Thyroid gland (tissue), 4 donors: ENCODE measurements around the gene CYP2U1. TPM values are rescaled to one million over a fixed set of nuclear protein-coding genes. Genes with fewer than 3 reads are reported as not detected.

Experiments
- DNase-seq, 2 donors: peaks; one replicate each; pipeline ENCODE4 v3.0.0-alpha.2; 2019
- H3K27ac ChIP-seq, 3 donors: fragments of 200-600 bp; sonication (generic); 1 replicate in 2 of 3; 2 replicates in 1 of 3; pipeline ENCODE4 v1.5.1; 2016 to 2019; ENCODE audit warnings: mild to moderate bottlenecking in 1 of 3, moderate library complexity in 1 of 3
- H3K27me3 ChIP-seq: fragments of 200-600 bp; sonication (generic); one replicate; pipeline ENCODE4 v1.5.1; 2019
- H3K36me3 ChIP-seq, 2 donors: fragments of 200-600 bp; sonication (generic); one replicate each; pipeline ENCODE4 v1.5.1; 2016 to 2019
- H3K4me1 ChIP-seq, 2 donors: fragments of 200-600 bp; sonication (generic); one replicate each; pipeline ENCODE4 v1.5.1; 2017 to 2019
- H3K4me3 ChIP-seq, 3 donors: fragments of 200-600 bp; sonication (generic); replicated peaks in 1 of 3; 1 replicate in 2 of 3; 2 replicates in 1 of 3; pipeline ENCODE4 v1.5.1; 2016; ENCODE audit warnings: mild to moderate bottlenecking in 1 of 3
- H3K9me3 ChIP-seq: fragments of 200-600 bp; sonication (generic); one replicate; pipeline ENCODE4 v1.5.1; 2017
- POLR2A ChIP-seq, 2 donors: fragments of 450-650 bp; IDR thresholded peaks; one replicate each; pipeline ENCODE4 v1.6.1; 2017; ENCODE audit warnings: antibody characterized with exemption in 2 of 2, mild to moderate bottlenecking in 2 of 2, moderate library complexity in 1 of 2
- WGBS, 2 donors: methylation state at CpG; one replicate each; pipeline ENCODE4 v1.1.5; 2017; 5-methylcytosine and 5-hydroxymethylcytosine counted together
- intact Hi-C: fragments of 100-400 bp; cut with DNase I; formaldehyde crosslinking; loops from one replicate; pipeline ENCODE4 v1.15.1; 2023
- total RNA-seq, 4 donors: library from RNA; depleted of rRNA; stranded (reverse); fragments of >200 nt; gene quantifications; one replicate each; pipeline ENCODE4 v1.2.3, GENCODE V29; 2016
- TF ChIP-seq, protein P1 (sequence below), 6 experiments: fragments of 200-600 bp in 3 of 6; fragments of 450-650 bp in 3 of 6; sonication (generic) in 3 of 6; IDR thresholded peaks; one replicate each; pipeline ENCODE4 v1.5.1; 2016 to 2019; ENCODE audit warnings: antibody characterized with exemption in 6 of 6, mild to moderate bottlenecking in 2 of 6, inconsistent platforms in 1 of 6, moderate library complexity in 1 of 6

Gene CYP2U1
- total RNA-seq, 4 donors from 2014 or later, result 7.0 to 13.4 (median 8.7) TPM

DNA sequence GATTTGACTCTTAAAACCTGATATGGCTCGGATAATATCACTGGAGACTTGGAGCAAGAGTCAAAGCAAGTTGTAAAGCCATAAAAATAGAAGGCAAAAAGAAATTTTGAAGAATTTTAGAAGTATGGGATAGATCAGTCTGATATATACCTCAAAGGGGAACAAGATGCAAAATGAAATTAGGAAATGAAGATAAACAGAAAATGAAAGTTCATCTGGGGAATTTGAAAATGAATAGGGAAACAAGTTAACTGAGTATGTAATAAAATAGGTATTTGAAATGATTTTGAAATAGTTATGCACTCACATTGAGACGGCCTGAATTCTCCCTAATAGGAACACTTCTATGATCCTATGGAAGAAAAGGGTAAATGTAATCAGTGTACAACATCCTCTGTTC, 5.7 kb downstream of the CYP2U1 start:
- Histone ChIP-seq H3K27ac (no peak overlapping the region), H3K4me3 (no peak overlapping the region), H3K36me3 (no peaks in the 10 kb centered on the region), H3K27me3 (no peaks in the 10 kb centered on the region), H3K9me3 (no peaks in the 10 kb centered on the region), H3K4me1 (peaks cover 3 to 4% of the 10 kb centered on the region in 2 donors)
- WGBS, 2 donors, result 91 to 95% methylated on average over 2 of the region's 2 CpGs
- intact Hi-C loops, result loop anchor here (10.0 kb wide), 1 partner anchor 48 kb away; the partner anchor contains the start of gene HADH
- no peak for DNase-seq
- TF ChIP-seq, protein P1, sequence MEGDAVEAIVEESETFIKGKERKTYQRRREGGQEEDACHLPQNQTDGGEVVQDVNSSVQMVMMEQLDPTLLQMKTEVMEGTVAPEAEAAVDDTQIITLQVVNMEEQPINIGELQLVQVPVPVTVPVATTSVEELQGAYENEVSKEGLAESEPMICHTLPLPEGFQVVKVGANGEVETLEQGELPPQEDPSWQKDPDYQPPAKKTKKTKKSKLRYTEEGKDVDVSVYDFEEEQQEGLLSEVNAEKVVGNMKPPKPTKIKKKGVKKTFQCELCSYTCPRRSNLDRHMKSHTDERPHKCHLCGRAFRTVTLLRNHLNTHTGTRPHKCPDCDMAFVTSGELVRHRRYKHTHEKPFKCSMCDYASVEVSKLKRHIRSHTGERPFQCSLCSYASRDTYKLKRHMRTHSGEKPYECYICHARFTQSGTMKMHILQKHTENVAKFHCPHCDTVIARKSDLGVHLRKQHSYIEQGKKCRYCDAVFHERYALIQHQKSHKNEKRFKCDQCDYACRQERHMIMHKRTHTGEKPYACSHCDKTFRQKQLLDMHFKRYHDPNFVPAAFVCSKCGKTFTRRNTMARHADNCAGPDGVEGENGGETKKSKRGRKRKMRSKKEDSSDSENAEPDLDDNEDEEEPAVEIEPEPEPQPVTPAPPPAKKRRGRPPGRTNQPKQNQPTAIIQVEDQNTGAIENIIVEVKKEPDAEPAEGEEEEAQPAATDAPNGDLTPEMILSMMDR (IDR thresholded peaks at IDR 0.05), result no peak
- TF ChIP-seq POLR2A (IDR thresholded peaks at IDR 0.05), result no peak

DNA sequence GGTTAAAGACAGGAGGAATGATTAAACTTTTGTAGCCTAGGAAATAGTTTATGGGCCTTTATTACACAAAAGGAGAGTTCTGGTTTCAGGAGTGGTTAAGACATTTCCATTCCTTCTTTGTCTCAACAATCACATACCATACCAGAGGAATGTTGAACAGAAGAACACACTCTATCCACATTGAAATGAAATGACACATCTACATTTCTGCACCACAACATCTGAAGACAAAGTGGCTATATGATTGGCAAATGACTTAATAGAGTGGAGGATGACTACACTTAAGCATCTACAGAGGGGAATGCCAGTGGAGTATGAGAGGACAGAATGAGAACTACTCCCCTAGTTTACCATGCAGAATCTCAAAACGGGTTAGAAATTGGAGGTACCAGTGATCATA, 8.0 kb downstream of the CYP2U1 start:
- DNase-seq, result no peak
- H3K27ac ChIP-seq, result no peak overlapping the region
- H3K4me1 ChIP-seq, result no peaks in the 10 kb centered on the region
- no peaks in the 10 kb centered on the region for H3K9me3 ChIP-seq
- H3K36me3 ChIP-seq, result no peaks in the 10 kb centered on the region
- intact Hi-C loops, result loop anchor here (10.0 kb wide), 1 partner anchor 45 kb away; the partner anchor contains the start of gene HADH
- no peaks in the 10 kb centered on the region for H3K27me3 ChIP-seq
- no peak for TF ChIP-seq POLR2A (IDR thresholded peaks at IDR 0.05)
- TF ChIP-seq, protein P1 (IDR thresholded peaks at IDR 0.05), result no peak
- WGBS, 2 donors, result 97 to 100% methylated on average over 1 of the region's 1 CpG
- H3K4me3 ChIP-seq, result no peak overlapping the region

DNA sequence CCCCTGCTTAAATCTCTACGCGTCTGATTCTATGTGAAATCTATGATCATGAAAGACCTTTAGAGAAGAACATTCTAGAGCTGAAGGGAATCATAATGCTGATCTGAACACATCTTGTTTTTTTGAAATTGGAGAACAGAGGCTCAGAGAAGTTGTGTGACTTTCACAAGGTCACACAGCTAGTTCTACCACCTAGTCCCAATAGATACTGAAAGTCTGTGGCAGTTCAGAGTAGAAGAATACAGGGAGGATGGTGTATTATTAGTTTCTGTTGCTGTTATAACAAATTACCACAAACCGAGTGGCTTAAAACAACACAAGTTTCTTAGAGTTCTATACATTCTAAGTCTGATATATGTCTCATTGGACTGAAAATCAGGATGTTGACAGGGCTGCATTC, 14.5 kb downstream of the CYP2U1 start:
- WGBS, 2 donors, result 88 to 96% methylated on average over 3 of the region's 3 CpGs
- Histone ChIP-seq H3K4me1 (no peaks in the 10 kb centered on the region), H3K36me3 (peaks cover 0 to 4% of the 10 kb centered on the region in 2 donors), H3K27me3 (no peaks in the 10 kb centered on the region), H3K27ac (no peak overlapping the region), H3K9me3 (no peaks in the 10 kb centered on the region), H3K4me3 (no peak overlapping the region)
- no peak for TF ChIP-seq POLR2A (IDR thresholded peaks at IDR 0.05)
- intact Hi-C loops, result no loop called here
- DNase-seq, result no peak

GRCh38 chr4:107950746-107951540, 19.6 kb downstream of the CYP2U1 start:
- Histone ChIP-seq H3K27me3 (no peaks in the 10 kb centered on the region), H3K36me3 (peaks cover 0 to 4% of the 10 kb centered on the region in 2 donors), H3K4me3 (no peak overlapping the region), H3K9me3 (no peaks in the 10 kb centered on the region), H3K27ac (no peak overlapping the region), H3K4me1 (no peaks in the 10 kb centered on the region)
- TF ChIP-seq, protein P1 (IDR thresholded peaks at IDR 0.05), result no peak
- no peak for TF ChIP-seq POLR2A (IDR thresholded peaks at IDR 0.05)
- 90 to 94% methylated on average over 2 of the region's 2 CpGs for WGBS, 2 donors
- DNase-seq, result no peak
- intact Hi-C loops, result no loop called here

GRCh38 chr4:107951551-107951950, 20.2 kb downstream of the CYP2U1 start:
- no peak for TF ChIP-seq POLR2A (IDR thresholded peaks at IDR 0.05)
- TF ChIP-seq, protein P1 (IDR thresholded peaks at IDR 0.05), result no peak
- peaks cover 0 to 4% of the 10 kb centered on the region in 2 donors for H3K36me3 ChIP-seq
- intact Hi-C loops, result no loop called here
- H3K27me3 ChIP-seq, result no peaks in the 10 kb centered on the region
- no peaks in the 10 kb centered on the region for H3K4me1 ChIP-seq
- no peak for DNase-seq
- H3K9me3 ChIP-seq, result no peaks in the 10 kb centered on the region
- H3K4me3 ChIP-seq, result no peak overlapping the region
- no peak overlapping the region for H3K27ac ChIP-seq
